ENCODE measurements around the gene RUNX2. TPM values are rescaled to one million over a fixed set of nuclear protein-coding genes. Genes with fewer than 3 reads are reported as not detected.

RUNX2 gene
- total and polyA plus RNA-seq, 2 experiments from 2014 or later, result 1.0 to 2.1 TPM

DNA sequence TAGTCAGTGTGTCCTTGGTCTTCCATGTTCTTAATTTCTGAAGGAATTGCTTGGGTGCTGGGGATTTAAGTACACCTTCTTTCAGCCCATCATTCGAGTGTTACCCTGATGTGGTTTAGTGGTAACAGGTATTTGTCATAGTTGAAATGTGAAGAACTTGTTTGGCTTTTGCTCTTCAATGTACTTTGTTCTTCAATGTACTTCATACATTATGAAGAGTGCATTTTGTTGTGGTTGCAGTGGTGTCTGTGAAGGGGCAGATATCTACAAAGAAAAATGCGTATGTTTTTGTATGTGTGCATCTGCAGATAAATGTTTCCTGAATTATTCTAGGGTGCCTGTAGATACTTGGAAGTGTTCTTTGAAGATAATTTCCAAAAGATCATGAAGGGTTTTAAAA lies 160.8 kb downstream of the RUNX2 start:
- 94% methylated on average over 2 of the region's 2 CpGs for WGBS (ENCODE audit: low lambda C conversion rate, missing lambda C conversion rate)
- H3K4me3 ChIP-seq, result no peak overlapping the region

DNA sequence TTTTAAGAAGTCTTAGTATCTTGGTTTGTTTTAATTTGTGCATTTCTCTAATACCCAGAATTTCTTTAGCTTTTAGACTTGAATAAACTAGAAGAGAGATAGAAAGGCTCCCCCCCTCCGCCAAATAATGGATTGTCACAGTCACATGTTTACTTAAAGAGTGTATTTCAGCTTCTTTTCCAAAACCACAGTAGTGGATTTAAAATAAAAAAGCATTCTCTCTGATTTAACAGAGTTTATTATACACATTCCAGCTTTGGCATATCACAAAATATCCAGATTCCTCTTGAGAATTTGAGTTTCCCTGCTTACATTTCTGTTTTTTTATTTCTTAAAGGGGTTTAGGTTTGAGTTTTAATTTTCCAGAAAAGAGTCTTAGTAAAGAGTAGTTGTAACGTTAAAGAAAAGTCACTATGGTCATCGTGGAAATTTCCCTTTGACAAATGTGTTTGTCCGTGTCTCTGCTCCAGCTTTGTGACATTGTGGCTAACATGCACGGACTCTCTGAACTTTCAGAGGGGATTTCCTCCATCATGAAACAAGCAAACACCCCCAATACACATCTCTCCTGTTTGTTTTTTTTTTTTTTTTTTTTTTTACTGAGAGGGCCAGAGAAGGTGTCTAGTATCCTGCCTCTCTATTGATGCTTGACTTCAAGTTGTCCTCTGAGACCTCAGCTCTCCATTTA lies 163.1 kb downstream of the RUNX2 start:
- Histone ChIP-seq H3K36me3 (replicated peaks; ENCODE audit: insufficient read depth, low read depth) (no peaks in the 10 kb centered on the region), H3K27me3 (no peaks in the 10 kb centered on the region), H3K4me2 (no peak overlapping the region), H3K79me2 (no peaks in the 10 kb centered on the region), H4K20me1 (ENCODE audit: insufficient read depth, poor library complexity, severe bottlenecking) (no peaks in the 10 kb centered on the region), H3K27ac (no peak overlapping the region), H3K9me2 (replicated peaks; ENCODE audit: insufficient read depth) (no peaks in the 10 kb centered on the region), H2AFZ (no peak overlapping the region), H3K4me1 (ENCODE audit: insufficient read depth) (no peaks in the 10 kb centered on the region), H3K9me3 (ENCODE audit: low read depth) (no peaks in the 10 kb centered on the region), H3K4me3 (no peak overlapping the region)
- whole genome bisulfite sequencing (ENCODE audit: low lambda C conversion rate, missing lambda C conversion rate), result 77% methylated on average over 5 of the region's 5 CpGs
- DNase-seq (ENCODE audit: low spot score), result no peak
- TF ChIP-seq EZH2phosphoT487 (IDR thresholded peaks at IDR 0.05; ENCODE audit: low read depth, severe bottlenecking, unreplicated experiment) (no peak), EZH2 (IDR thresholded peaks at IDR 0.05; ENCODE audit: borderline replicate concordance) (no peak)
- TF ChIP-seq, protein P1, sequence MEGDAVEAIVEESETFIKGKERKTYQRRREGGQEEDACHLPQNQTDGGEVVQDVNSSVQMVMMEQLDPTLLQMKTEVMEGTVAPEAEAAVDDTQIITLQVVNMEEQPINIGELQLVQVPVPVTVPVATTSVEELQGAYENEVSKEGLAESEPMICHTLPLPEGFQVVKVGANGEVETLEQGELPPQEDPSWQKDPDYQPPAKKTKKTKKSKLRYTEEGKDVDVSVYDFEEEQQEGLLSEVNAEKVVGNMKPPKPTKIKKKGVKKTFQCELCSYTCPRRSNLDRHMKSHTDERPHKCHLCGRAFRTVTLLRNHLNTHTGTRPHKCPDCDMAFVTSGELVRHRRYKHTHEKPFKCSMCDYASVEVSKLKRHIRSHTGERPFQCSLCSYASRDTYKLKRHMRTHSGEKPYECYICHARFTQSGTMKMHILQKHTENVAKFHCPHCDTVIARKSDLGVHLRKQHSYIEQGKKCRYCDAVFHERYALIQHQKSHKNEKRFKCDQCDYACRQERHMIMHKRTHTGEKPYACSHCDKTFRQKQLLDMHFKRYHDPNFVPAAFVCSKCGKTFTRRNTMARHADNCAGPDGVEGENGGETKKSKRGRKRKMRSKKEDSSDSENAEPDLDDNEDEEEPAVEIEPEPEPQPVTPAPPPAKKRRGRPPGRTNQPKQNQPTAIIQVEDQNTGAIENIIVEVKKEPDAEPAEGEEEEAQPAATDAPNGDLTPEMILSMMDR (IDR thresholded peaks at IDR 0.05; ENCODE audit: poor library complexity), result no peak

More for the DNA sequence above, 160.8 kb downstream of the RUNX2 start:
- Histone ChIP-seq H3K27me3 (no peaks in the 10 kb centered on the region), H2AFZ (no peak overlapping the region), H3K9me3 (ENCODE audit: low read depth) (no peaks in the 10 kb centered on the region), H3K4me2 (no peak overlapping the region), H3K9me2 (replicated peaks; ENCODE audit: insufficient read depth) (no peaks in the 10 kb centered on the region), H3K79me2 (no peaks in the 10 kb centered on the region), H3K27ac (no peak overlapping the region), H3K4me1 (ENCODE audit: insufficient read depth) (no peaks in the 10 kb centered on the region), H3K36me3 (replicated peaks; ENCODE audit: insufficient read depth, low read depth) (no peaks in the 10 kb centered on the region), H4K20me1 (ENCODE audit: insufficient read depth, poor library complexity, severe bottlenecking) (no peaks in the 10 kb centered on the region)
- no peak for DNase-seq (ENCODE audit: low spot score)
- TF ChIP-seq, protein P1 (IDR thresholded peaks at IDR 0.05; ENCODE audit: poor library complexity), result no peak
- TF ChIP-seq EZH2 (IDR thresholded peaks at IDR 0.05; ENCODE audit: borderline replicate concordance) (no peak), EZH2phosphoT487 (IDR thresholded peaks at IDR 0.05; ENCODE audit: low read depth, severe bottlenecking, unreplicated experiment) (no peak)

DNA sequence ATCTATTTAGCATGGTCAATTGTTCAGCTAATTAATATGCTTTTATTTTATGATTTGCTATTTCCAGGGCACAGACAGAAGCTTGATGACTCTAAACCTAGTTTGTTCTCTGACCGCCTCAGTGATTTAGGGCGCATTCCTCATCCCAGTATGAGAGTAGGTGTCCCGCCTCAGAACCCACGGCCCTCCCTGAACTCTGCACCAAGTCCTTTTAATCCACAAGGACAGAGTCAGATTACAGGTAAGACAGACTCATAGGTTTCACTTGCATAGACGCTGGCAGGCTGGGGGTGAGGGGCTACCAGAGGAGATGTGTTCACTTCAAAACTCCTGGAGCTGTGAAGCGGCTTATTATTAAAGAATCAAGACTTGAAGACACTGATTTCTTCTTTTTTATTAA lies 163.7 kb downstream of the RUNX2 start:
- Histone ChIP-seq H3K27ac (no peak overlapping the region), H3K9me3 (ENCODE audit: low read depth) (no peaks in the 10 kb centered on the region), H3K27me3 (no peaks in the 10 kb centered on the region), H2AFZ (no peak overlapping the region), H3K36me3 (replicated peaks; ENCODE audit: insufficient read depth, low read depth) (no peaks in the 10 kb centered on the region), H3K4me1 (ENCODE audit: insufficient read depth) (no peaks in the 10 kb centered on the region), H3K9me2 (replicated peaks; ENCODE audit: insufficient read depth) (no peaks in the 10 kb centered on the region), H3K4me3 (no peak overlapping the region), H4K20me1 (ENCODE audit: insufficient read depth, poor library complexity, severe bottlenecking) (no peaks in the 10 kb centered on the region), H3K4me2 (no peak overlapping the region), H3K79me2 (no peaks in the 10 kb centered on the region)
- TF ChIP-seq, protein P1 (IDR thresholded peaks at IDR 0.05; ENCODE audit: poor library complexity), result no peak
- no peak for TF ChIP-seq EZH2 (IDR thresholded peaks at IDR 0.05; ENCODE audit: borderline replicate concordance)
- TF ChIP-seq EZH2phosphoT487 (IDR thresholded peaks at IDR 0.05; ENCODE audit: low read depth, severe bottlenecking, unreplicated experiment), result no peak
- no peak for DNase-seq (ENCODE audit: low spot score)
- WGBS (ENCODE audit: low lambda C conversion rate, missing lambda C conversion rate), result 86% methylated on average over 6 of the region's 6 CpGs

Measured in hepatocyte (in vitro differentiated cells).